Natural killer cell treated with Interleukin-12 subunit alpha and Interleukin-12 subunit beta and Interleukin-15 and Interleukin-18, amount 100 ng/mL, for 72 hours (primary cell): ENCODE results near the gene DYRK4. TPM values are rescaled to one million over a fixed set of nuclear protein-coding genes. Genes with fewer than 3 reads are reported as not detected.

Experiments
- ATAC-seq, 2 donors: fragments of 150-1000 bp; cut with Tn5 transposase in 1 of 2; sonication (Bioruptor Pico), chemical (Tn5 transposase) in 1 of 2; 2 replicates each; pipeline ENCODE4 v1.10.0; 2021
- DNase-seq: peaks from one replicate; pipeline ENCODE4 v3.0.0; 2022; ENCODE audit warnings: low spot score
- H3K27ac Mint-ChIP-seq, 2 donors: 1 replicate in 1 of 2; 2 replicates in 1 of 2; pipeline ENCODE4 v1.8.0; 2022; ENCODE audit warnings: mixed read lengths in 2 of 2, mild to moderate bottlenecking in 1 of 2, moderate library complexity in 1 of 2
- H3K27me3 Mint-ChIP-seq, 2 donors: 1 replicate in 1 of 2; 2 replicates in 1 of 2; pipeline ENCODE4 v1.8.0; 2022; ENCODE audit warnings: mixed read lengths in 2 of 2
- H3K36me3 Mint-ChIP-seq: one replicate; pipeline ENCODE4 v1.8.0; 2022; ENCODE audit warnings: mixed read lengths
- H3K4me1 Mint-ChIP-seq, 2 donors: 1 replicate in 1 of 2; 2 replicates in 1 of 2; pipeline ENCODE4 v1.8.0; 2022; ENCODE audit warnings: low read depth in 2 of 2, mixed read lengths in 2 of 2, mild to moderate bottlenecking in 1 of 2
- H3K4me3 Mint-ChIP-seq: one replicate; pipeline ENCODE4 v1.8.0; 2022; ENCODE audit warnings: mixed read lengths
- H3K9me3 Mint-ChIP-seq: 2 replicates; pipeline ENCODE4 v1.8.0; 2022; ENCODE audit warnings: mixed read lengths
- total RNA-seq, 2 donors: library from RNA; stranded (reverse); gene quantifications; one replicate each; pipeline ENCODE4 v1.2.3, GENCODE V29; 2022

Gene DYRK4
- total RNA-seq, 2 donors from 2014 or later: 24.0 to 30.2 TPM

GRCh38 chr12:4609071-4609470 is 47.1 kb downstream of the DYRK4 start:
- no peak overlapping the region for H3K27ac Mint-ChIP-seq
- no peak overlapping the region for H3K4me3 Mint-ChIP-seq
- peaks cover 7% of the 10 kb centered on the region for H3K36me3 Mint-ChIP-seq

DNA sequence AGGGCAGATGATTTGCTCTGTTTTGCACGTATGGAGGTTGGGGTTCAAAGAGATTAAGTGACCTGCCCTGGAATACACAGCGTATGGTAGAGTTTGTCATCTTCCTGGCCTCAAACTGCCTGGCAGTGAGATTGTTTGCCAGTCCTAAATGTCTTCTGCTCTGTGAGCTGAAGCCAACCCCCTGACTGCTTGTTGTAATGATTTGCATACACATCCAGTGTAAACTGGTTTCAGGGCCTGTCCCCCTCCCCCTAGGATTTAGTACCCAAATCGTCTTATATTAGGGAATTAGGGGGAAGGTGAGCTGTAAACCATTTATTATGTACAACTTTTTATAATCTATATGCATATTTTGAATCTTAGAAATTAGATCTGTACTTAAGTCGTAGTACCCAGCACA is 48.5 kb downstream of the DYRK4 start:
- Mint-ChIP-seq H3K27ac (no peak overlapping the region), H3K4me1 (peaks cover 6 to 14% of the 10 kb centered on the region in 2 donors), H3K4me3 (no peak overlapping the region), H3K36me3 (peaks cover 7% of the 10 kb centered on the region), H3K9me3 (no peaks in the 10 kb centered on the region), H3K27me3 (no peaks in the 10 kb centered on the region)
- no peak for ATAC-seq
- DNase-seq: no peak

More at GRCh38 chr12:4609071-4609470, 47.1 kb downstream of the DYRK4 start:
- Mint-ChIP-seq H3K4me1 (peaks cover 12 to 20% of the 10 kb centered on the region in 2 donors), H3K9me3 (no peaks in the 10 kb centered on the region), H3K27me3 (peaks cover 0 to 4% of the 10 kb centered on the region in 2 donors)
- DNase-seq (no peak), ATAC-seq (no peak)

GRCh38 chr12:4615667-4616066 is 53.7 kb downstream of the DYRK4 start:
- Mint-ChIP-seq H3K9me3 (no peaks in the 10 kb centered on the region), H3K36me3 (peaks cover 7% of the 10 kb centered on the region), H3K27ac (no peak overlapping the region), H3K4me1 (no peaks in the 10 kb centered on the region), H3K4me3 (no peak overlapping the region), H3K27me3 (peaks cover 0 to 5% of the 10 kb centered on the region in 2 donors)
- no peak for DNase-seq
- ATAC-seq: no peak

- Mint-ChIP-seq H3K4me1 (no peaks in the 10 kb centered on the region), H3K36me3 (no peaks in the 10 kb centered on the region), H3K4me3 (no peak overlapping the region), H3K9me3 (no peaks in the 10 kb centered on the region), H3K27me3 (peaks cover 14 to 24% of the 10 kb centered on the region in 2 donors), H3K27ac (no peak overlapping the region)
- no peak for ATAC-seq
- DNase-seq: no peak
Observed at GRCh38 chr12:4621511-4621910, 59.5 kb downstream of the DYRK4 start.

DNA sequence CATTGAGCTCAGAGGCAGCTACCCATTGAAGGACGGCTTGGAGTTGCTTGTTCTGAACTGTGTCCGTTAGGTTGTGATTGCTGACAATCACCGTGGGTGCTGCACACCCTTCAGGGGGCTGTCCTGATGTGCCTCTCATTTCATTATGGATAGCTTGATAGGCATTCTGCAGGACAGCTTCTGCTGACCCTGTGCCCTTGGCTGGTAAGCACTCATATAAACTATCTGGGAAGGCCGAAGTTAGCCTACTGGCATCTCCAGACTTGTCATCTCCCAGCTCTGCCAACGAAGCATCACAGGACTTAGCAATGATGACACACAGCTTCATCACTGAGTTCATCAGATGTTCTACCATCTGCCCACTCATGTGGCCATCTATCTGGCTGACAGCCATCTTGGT is 64.5 kb downstream of the DYRK4 start:
- no peaks in the 10 kb centered on the region for H3K36me3 Mint-ChIP-seq
- H3K27ac Mint-ChIP-seq: no peak overlapping the region
- H3K27me3 Mint-ChIP-seq: peaks cover 30 to 32% of the 10 kb centered on the region in 2 donors
- ATAC-seq (no peak), DNase-seq (no peak)
- H3K4me1 Mint-ChIP-seq: no peaks in the 10 kb centered on the region
- no peak overlapping the region for H3K4me3 Mint-ChIP-seq
- H3K9me3 Mint-ChIP-seq: no peaks in the 10 kb centered on the region

DNA sequence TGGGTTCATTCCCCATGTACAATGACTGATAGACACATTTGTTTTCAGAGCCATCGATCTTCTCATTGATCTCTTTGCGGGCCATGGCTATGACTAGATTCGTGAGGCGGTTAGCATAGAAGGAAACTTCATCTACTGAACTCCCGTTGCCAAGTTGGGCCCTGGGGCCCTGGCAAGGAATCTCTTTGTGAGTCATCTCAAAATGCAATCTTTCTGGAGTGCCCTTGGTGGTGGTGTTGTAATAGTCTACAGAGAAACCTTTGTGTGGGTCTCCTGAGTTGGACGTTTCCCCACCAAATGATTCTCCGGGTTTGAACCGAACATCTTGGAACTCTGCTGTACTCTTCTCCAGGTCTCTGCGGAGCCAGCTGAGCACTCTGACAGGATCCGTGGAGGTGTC is 66.4 kb downstream of the DYRK4 start:
- DNase-seq: no peak
- no peak for ATAC-seq

GRCh38 chr12:4630262-4630661 is 68.3 kb downstream of the DYRK4 start:
- Mint-ChIP-seq H3K9me3 (no peaks in the 10 kb centered on the region), H3K4me1 (no peaks in the 10 kb centered on the region), H3K27ac (no peak overlapping the region), H3K4me3 (no peak overlapping the region), H3K27me3 (peaks cover 19 to 31% of the 10 kb centered on the region in 2 donors), H3K36me3 (no peaks in the 10 kb centered on the region)
- DNase-seq (no peak), ATAC-seq (no peak)

More for the DNA sequence above, 66.4 kb downstream of the DYRK4 start:
- no peaks in the 10 kb centered on the region for H3K36me3 Mint-ChIP-seq
- H3K4me3 Mint-ChIP-seq: no peak overlapping the region
- peaks cover 28 to 33% of the 10 kb centered on the region in 2 donors for H3K27me3 Mint-ChIP-seq
- H3K4me1 Mint-ChIP-seq: no peaks in the 10 kb centered on the region
- H3K9me3 Mint-ChIP-seq: no peaks in the 10 kb centered on the region
- no peak overlapping the region for H3K27ac Mint-ChIP-seq

DNA sequence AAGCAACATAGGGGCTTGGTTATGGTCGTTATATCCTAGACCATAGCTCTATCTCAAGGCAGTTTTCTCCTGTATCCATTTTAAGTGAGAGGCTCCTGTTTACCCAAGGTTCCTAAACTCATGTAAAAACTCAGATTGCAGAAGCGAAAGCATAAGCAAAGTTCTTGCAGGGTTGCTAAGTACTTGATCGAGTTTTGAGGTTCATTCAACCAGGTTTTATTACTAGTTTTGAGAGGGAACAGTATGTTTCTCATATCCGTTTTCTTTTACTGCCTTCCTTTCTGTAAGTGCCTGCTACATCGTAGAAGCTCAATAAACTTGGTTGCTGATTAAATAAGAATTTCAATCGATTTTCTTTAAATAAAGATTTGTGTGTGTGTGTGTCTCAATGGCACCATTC is 81.7 kb downstream of the DYRK4 start:
- Mint-ChIP-seq H3K27ac (no peak overlapping the region), H3K27me3 (peaks cover 9 to 19% of the 10 kb centered on the region in 2 donors), H3K36me3 (no peaks in the 10 kb centered on the region), H3K9me3 (no peaks in the 10 kb centered on the region), H3K4me3 (no peak overlapping the region), H3K4me1 (peaks cover 6 to 13% of the 10 kb centered on the region in 2 donors)
- DNase-seq (no peak), ATAC-seq (no peak)

GRCh38 chr12:4645023-4645422 is 83.0 kb downstream of the DYRK4 start:
- H3K9me3 Mint-ChIP-seq: no peaks in the 10 kb centered on the region
- no peak overlapping the region for H3K27ac Mint-ChIP-seq
- H3K27me3 Mint-ChIP-seq: peaks cover 5 to 14% of the 10 kb centered on the region in 2 donors
- H3K36me3 Mint-ChIP-seq: no peaks in the 10 kb centered on the region
- ATAC-seq: no peak
- H3K4me1 Mint-ChIP-seq: peaks cover 17 to 23% of the 10 kb centered on the region in 2 donors
- DNase-seq: no peak
- H3K4me3 Mint-ChIP-seq: no peak overlapping the region

GRCh38 chr12:4648104-4648500 is 86.1 kb downstream of the DYRK4 start:
- Mint-ChIP-seq H3K4me1 (peaks cover 34 to 45% of the 10 kb centered on the region in 2 donors), H3K4me3 (peak overlapping the region; percentile 92), H3K9me3 (no peaks in the 10 kb centered on the region), H3K36me3 (no peaks in the 10 kb centered on the region), H3K27me3 (peaks cover 0 to 5% of the 10 kb centered on the region in 2 donors), H3K27ac (peak overlapping the region; percentile 88 to 95)
- DNase-seq: no peak
- ATAC-seq: no peak

GRCh38 chr12:4648501-4649357 is 86.7 kb downstream of the DYRK4 start, which contains the start of the genes AKAP3 and NDUFA9:
TSS of gene AKAP3 (minus strand) at chr12:4649051. CDS start at chr12:4638196, 10,855 bp downstream.
TSS of gene NDUFA9 (plus strand) at chr12:4649114. CDS start at chr12:4649127, 13 bp downstream.
- peak; percentile 81 for DNase-seq
- H3K36me3 Mint-ChIP-seq: no peaks in the 10 kb centered on the region
- H3K27me3 Mint-ChIP-seq: peaks cover 0 to 5% of the 10 kb centered on the region in 2 donors

DNA sequence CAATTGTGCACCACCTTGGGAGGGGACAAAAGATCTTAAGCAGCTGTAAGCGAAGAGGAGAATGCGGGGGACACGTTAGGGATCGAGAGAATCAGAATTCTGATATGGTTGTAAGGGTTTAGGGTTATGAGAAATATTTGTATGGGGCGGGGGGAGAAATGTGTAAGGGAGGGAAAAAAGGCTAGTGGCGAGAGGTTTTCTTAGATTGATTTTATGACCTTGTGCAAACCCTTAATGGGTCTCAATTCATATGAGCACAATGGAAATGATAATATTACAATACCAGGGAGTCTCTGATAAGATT is 87.3 kb downstream of the DYRK4 start:
- DNase-seq (no peak), ATAC-seq (no peak)
- Mint-ChIP-seq H3K4me3 (peak overlapping the region; percentile 92), H3K4me1 (peaks cover 38 to 45% of the 10 kb centered on the region in 2 donors), H3K9me3 (no peaks in the 10 kb centered on the region), H3K27me3 (peaks cover 0 to 5% of the 10 kb centered on the region in 2 donors), H3K27ac (peak overlapping the region; percentile 88 to 95), H3K36me3 (no peaks in the 10 kb centered on the region)

More at GRCh38 chr12:4648501-4649357, 86.7 kb downstream of the DYRK4 start, which contains the start of the genes AKAP3 and NDUFA9:
- Mint-ChIP-seq H3K4me3 (peak within 1 kb of the TSS; percentile 92), H3K9me3 (no peaks in the 10 kb centered on the region), H3K27ac (peak within 1 kb of the TSS; percentile 88 to 95), H3K4me1 (peaks cover 35 to 45% of the 10 kb centered on the region in 2 donors)
- peak; percentile 94 to 96 for ATAC-seq

DNA sequence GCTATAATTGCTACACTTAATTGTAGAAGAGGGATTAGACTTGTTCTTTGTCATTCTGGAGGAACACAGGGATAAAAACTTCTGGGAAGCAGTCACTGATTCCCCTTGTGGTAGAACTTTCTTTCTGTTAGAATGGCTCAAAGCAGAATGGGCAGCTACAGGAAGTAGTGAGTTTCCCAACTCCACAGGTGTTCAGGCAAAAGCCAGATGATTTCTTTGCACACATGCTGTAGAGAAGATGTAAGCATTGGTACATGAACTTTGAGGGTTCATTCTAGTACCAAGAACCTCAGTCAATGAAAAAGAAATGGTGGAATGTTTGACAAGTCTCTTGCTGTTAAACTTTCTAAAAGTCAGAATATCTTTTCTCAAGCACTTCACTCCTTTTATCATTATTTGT is 91.2 kb downstream of the DYRK4 start:
- Mint-ChIP-seq H3K27me3 (no peaks in the 10 kb centered on the region), H3K4me3 (no peak overlapping the region), H3K4me1 (peaks cover 33 to 37% of the 10 kb centered on the region in 2 donors), H3K36me3 (peaks cover 14% of the 10 kb centered on the region), H3K27ac (peak overlapping the region in 1 of 2 donors; percentile 44), H3K9me3 (no peaks in the 10 kb centered on the region)
- ATAC-seq (no peak), DNase-seq (no peak)

- no peak overlapping the region for H3K4me3 Mint-ChIP-seq
- no peak for ATAC-seq
Observed at GRCh38 chr12:4653691-4654090, 91.7 kb downstream of the DYRK4 start.

More at GRCh38 chr12:4653691-4654090, 91.7 kb downstream of the DYRK4 start:
- Mint-ChIP-seq H3K27me3 (no peaks in the 10 kb centered on the region), H3K27ac (peak overlapping the region in 1 of 2 donors; percentile 44), H3K36me3 (peaks cover 14% of the 10 kb centered on the region), H3K4me1 (peaks cover 32 to 35% of the 10 kb centered on the region in 2 donors), H3K9me3 (no peaks in the 10 kb centered on the region)
- DNase-seq: no peak
